A549 (cell line): ENCODE data around the gene SEMA5A. TPM values are rescaled to one million over a fixed set of nuclear protein-coding genes. Genes with fewer than 3 reads are reported as not detected.

Experiments
- ATAC-seq, 2 experiments: fragments of 200-7000 bp in 1 of 2; fragments of >200 bp in 1 of 2; cut with Nextera tagmentation in 1 of 2; cut with Tn5 transposase in 1 of 2; 3 replicates each; pipeline versions ENCODE4 v1.8.0 to v1.9.1; 2018 to 2020; ENCODE audit warnings: mild to moderate bottlenecking in 1 of 2, moderate library complexity in 1 of 2
- CTCF ChIA-PET: fragments of 300-600 bp; sonication (Branson Sonifier 250); formaldehyde crosslinking; extraction: SDS; loops from one replicate; lab custom pipeline; 2021; ENCODE audit warnings: antibody characterized with exemption, inconsistent platforms; lab: Yijun Ruan, JAX
- POLR2A ChIA-PET: fragments of 350-600 bp; formaldehyde crosslinking; extraction: SDS; loops from one replicate; lab custom pipeline; 2021; ENCODE audit warnings: antibody characterized with exemption, inconsistent platforms; lab: Yijun Ruan, JAX
- DNase-seq, 2 experiments: peaks; one replicate each; pipeline versions ENCODE4 v3.0.0 to v3.0.0-alpha.2; 2011 to 2016; ENCODE audit warnings: low read depth in 1 of 2, low spot score in 1 of 2
- FAIRE-seq: peaks from 2 replicates; lab custom pipeline; 2011; peaks lifted over from hg19 to GRCh38; lab: Jason Lieb, UNC
- H3K27ac ChIP-seq, 2 experiments: fragments of >200 bp; sonication (Bioruptor Twin); formaldehyde crosslinking; 3 replicates each; pipeline ENCODE4 v1.5.1; 2016 to 2017
- H3K4me1 ChIP-seq: fragments of >200 bp; sonication (Bioruptor Twin); formaldehyde crosslinking; 3 replicates; pipeline ENCODE4 v1.6.1; 2016
- H3K4me2 ChIP-seq: fragments of >200 bp; sonication (Bioruptor Twin); formaldehyde crosslinking; 3 replicates; pipeline ENCODE4 v1.6.1; 2016
- H3K4me3 ChIP-seq: fragments of >200 bp; sonication (Bioruptor Twin); formaldehyde crosslinking; 3 replicates; pipeline ENCODE4 v1.5.1; 2016
- H3K9me3 ChIP-seq: fragments of >200 bp; sonication (Bioruptor Twin); formaldehyde crosslinking; 3 replicates; pipeline ENCODE4 v1.6.1; 2016
- ATOH8 ChIP-seq: fragments of 250-450 bp; sonication (Bioruptor Pico); IDR thresholded peaks from 2 replicates; pipeline ENCODE4 v1.5.0; 2020; ENCODE audit warnings: low read depth, mild to moderate bottlenecking, moderate library complexity
- CBX2 ChIP-seq: fragments of 200-600 bp; sonication (generic); IDR thresholded peaks from 2 replicates; pipeline ENCODE4 v1.6.1; 2016; ENCODE audit warnings: low read depth, mild to moderate bottlenecking, borderline replicate concordance
- CBX8 ChIP-seq: fragments of 200-600 bp; sonication (generic); IDR thresholded peaks from 2 replicates; pipeline ENCODE4 v1.6.1; 2016
- CTCF ChIP-seq: fragments of >200 bp; sonication (Bioruptor Twin); formaldehyde crosslinking; IDR thresholded peaks from 3 replicates; pipeline ENCODE4 v1.5.1; 2016
- EHMT2 ChIP-seq: fragments of 200-600 bp; sonication (generic); IDR thresholded peaks from 2 replicates; pipeline ENCODE4 v1.6.1; 2016; ENCODE audit warnings: antibody characterized with exemption, low read depth, mild to moderate bottlenecking, moderate library complexity
- ESRRA ChIP-seq: fragments of 150-350 bp; IDR thresholded peaks from 2 replicates; pipeline ENCODE4 v1.6.1; 2014; ENCODE audit warnings: mild to moderate bottlenecking, low read length, borderline replicate concordance
- FOSL2 ChIP-seq, 2 experiments: fragments of 450-650 bp in 1 of 2; fragments of >200 bp in 1 of 2; sonication (Bioruptor Twin) in 1 of 2; formaldehyde crosslinking; IDR thresholded peaks; 2 replicates each; pipeline versions ENCODE4 v1.5.0 to v1.6.1; 2016 to 2020; ENCODE audit warnings: mild to moderate bottlenecking in 1 of 2, moderate library complexity in 1 of 2
- HOXB5 ChIP-seq: fragments of 250-450 bp; sonication (Bioruptor Pico); IDR thresholded peaks from 2 replicates; pipeline ENCODE4 v1.5.0; 2020; ENCODE audit warnings: mild to moderate bottlenecking, moderate library complexity
- JUNB ChIP-seq: fragments of >200 bp; sonication (Bioruptor Twin); formaldehyde crosslinking; IDR thresholded peaks from 2 replicates; pipeline ENCODE4 v1.6.1; 2016
- MAZ ChIP-seq: fragments of 150-350 bp; IDR thresholded peaks from 2 replicates; pipeline ENCODE4 v1.6.1; 2014; ENCODE audit warnings: antibody characterized with exemption, low read depth, low read length, borderline replicate concordance
- MYC ChIP-seq: IDR thresholded peaks from 2 replicates; pipeline ENCODE4 v1.6.1; 2012; ENCODE audit warnings: mild to moderate bottlenecking, inconsistent platforms, low read length, improper control_type of control experiment, borderline replicate concordance
- NPAS2 ChIP-seq: fragments of 250-450 bp; sonication (Bioruptor Pico); IDR thresholded peaks from 2 replicates; pipeline ENCODE4 v1.8.0; 2022; ENCODE audit warnings: mild to moderate bottlenecking, moderate library complexity, borderline replicate concordance
- NR3C1 ChIP-seq: fragments of >200 bp; sonication (Bioruptor Twin); formaldehyde crosslinking; IDR thresholded peaks from 3 replicates; pipeline ENCODE4 v1.6.1; 2017
- POLR2A ChIP-seq: IDR thresholded peaks from 2 replicates; pipeline ENCODE4 v1.6.1; 2012; ENCODE audit warnings: mild to moderate bottlenecking, low read length
- RARB ChIP-seq: fragments of 250-450 bp; sonication (Bioruptor Pico); IDR thresholded peaks from 2 replicates; pipeline ENCODE4 v1.8.0; 2021; ENCODE audit warnings: mild to moderate bottlenecking, moderate library complexity
- RCOR1 ChIP-seq: fragments of 150-350 bp; IDR thresholded peaks from 2 replicates; pipeline ENCODE4 v1.6.1; 2014; ENCODE audit warnings: antibody characterized with exemption, low read length, low read depth
- RFX5 ChIP-seq: fragments of 450-650 bp; IDR thresholded peaks from 2 replicates; pipeline ENCODE4 v1.7.1; 2014; ENCODE audit warnings: antibody characterized with exemption, mild to moderate bottlenecking, moderate library complexity
- RNF2 ChIP-seq: fragments of 200-600 bp; sonication (generic); IDR thresholded peaks from 2 replicates; pipeline ENCODE4 v1.6.1; 2016; ENCODE audit warnings: low read depth, mild to moderate bottlenecking, antibody characterized with exemption, moderate library complexity, borderline replicate concordance
- SREBF2 ChIP-seq: fragments of 450-650 bp; IDR thresholded peaks from 2 replicates; pipeline ENCODE4 v1.6.1; 2014; ENCODE audit warnings: mild to moderate bottlenecking, moderate library complexity
- TFCP2L1 ChIP-seq: fragments of 250-450 bp; sonication (Bioruptor Pico); IDR thresholded peaks from 2 replicates; pipeline ENCODE4 v1.5.0; 2021; ENCODE audit warnings: mild to moderate bottlenecking
- TP53 ChIP-seq: fragments of 250-450 bp; sonication (Bioruptor Pico); IDR thresholded peaks from 2 replicates; pipeline ENCODE4 v1.5.0; 2021; ENCODE audit warnings: mild to moderate bottlenecking, moderate library complexity
- USF2 ChIP-seq: fragments of 450-650 bp; IDR thresholded peaks from 2 replicates; pipeline ENCODE4 v1.6.1; 2014; ENCODE audit warnings: antibody characterized with exemption
- ZNF302 ChIP-seq: fragments of 250-450 bp; sonication (Bioruptor Pico); IDR thresholded peaks from 2 replicates; pipeline ENCODE4 v1.9.0; 2021; ENCODE audit warnings: inconsistent platforms, mild to moderate bottlenecking, moderate library complexity
- WGBS: methylation state at CpG from one replicate; pipeline ENCODE4 v1.1.6; 2017; ENCODE audit errors: missing lambda C conversion rate; 5-methylcytosine and 5-hydroxymethylcytosine counted together
- polyA plus RNA-seq, 4 experiments: library from polyadenylated mRNA; depleted of rRNA in 3 of 4; stranded (reverse); fragments of >200 nt; fragmentation: RNase III in 1 of 4; extraction: RNeasy Plus Mini Kit Qiagen cat#74134 plus additional on column Dnase treatment in 1 of 4; gene quantifications; 2 replicates in 3 of 4; 3 replicates in 1 of 4; pipeline ENCODE4 v1.2.3, GENCODE V29; 2011 to 2017

Gene SEMA5A
- polyA plus RNA-seq, 2 of the 4 experiments (the other 2 are of a cell fraction) = not detected

GRCh38 chr5:9118852-9119251, 427.0 kb downstream of the SEMA5A start:
- POLR2A ChIA-PET = no interaction called here
- WGBS = 37% methylated on average over 22 of the region's 22 CpGs

GRCh38 chr5:9115093-9115492, 430.8 kb downstream of the SEMA5A start:
- CTCF ChIA-PET = no interaction called here

More at GRCh38 chr5:9118852-9119251, 427.0 kb downstream of the SEMA5A start:
- ATAC-seq (no peak), FAIRE-seq (no peak)
- H3K4me1 ChIP-seq = no peaks in the 10 kb centered on the region
- H3K4me2 ChIP-seq = no peak overlapping the region
- no peak for TF ChIP-seq NR3C1
- 0 out of 2 replicates have a peak, but pooled peaks have one; percentile 18 for TF ChIP-seq POLR2A
- no peak for TF ChIP-seq CBX2
- TF ChIP-seq RFX5 = no peak
- TF ChIP-seq, all 56 proteins: peak for 1
- no peaks in the 10 kb centered on the region for H3K9me3 ChIP-seq
- no peak overlapping the region for H3K4me3 ChIP-seq
- DNase-seq = no peak
- H3K27ac ChIP-seq = no peak overlapping the region
- CTCF ChIA-PET = no interaction called here

GRCh38 chr5:9112520-9113291, 433.2 kb downstream of the SEMA5A start:
- FAIRE-seq = no peak

More at GRCh38 chr5:9115093-9115492, 430.8 kb downstream of the SEMA5A start:
- ATAC-seq = no peak
- 0% methylated on average over 1 of the region's 1 CpG for WGBS
- no peaks in the 10 kb centered on the region for H3K9me3 ChIP-seq
- FAIRE-seq = no peak
- POLR2A ChIA-PET = no interaction called here
- no peak overlapping the region for H3K27ac ChIP-seq
- DNase-seq = no peak
- H3K4me3 ChIP-seq = no peak overlapping the region
- no peak overlapping the region for H3K4me2 ChIP-seq
- H3K4me1 ChIP-seq = no peaks in the 10 kb centered on the region
- no peak for TF ChIP-seq NPAS2 (CRISPR knock-in tag)
- TF ChIP-seq TFCP2L1 (CRISPR knock-in tag) = no peak
- no peak for TF ChIP-seq TP53
- no peak for TF ChIP-seq ESRRA

More at GRCh38 chr5:9112520-9113291, 433.2 kb downstream of the SEMA5A start:
- ATAC-seq = no peak
- ChIA-PET CTCF (interaction anchor here (1.0 kb wide), 1 partner anchor 18 kb away, joined by 3 read pairs; no protein-coding TSS in a partner anchor), POLR2A (no interaction called here)
- DNase-seq = no peak
- Histone ChIP-seq H3K4me3 (no peak overlapping the region), H3K4me2 (no peak overlapping the region), H3K9me3 (no peaks in the 10 kb centered on the region), H3K4me1 (no peaks in the 10 kb centered on the region), H3K27ac (no peak overlapping the region)
- 2% methylated on average over 4 of the region's 4 CpGs for WGBS
- no peak for TF ChIP-seq RNF2
- no peak for TF ChIP-seq HOXB5 (CRISPR knock-in tag)
- TF ChIP-seq CTCF = no peak
- TF ChIP-seq RCOR1 = no peak
- TF ChIP-seq ATOH8 (CRISPR knock-in tag) = no peak
- TF ChIP-seq JUNB = no peak
- TF ChIP-seq EHMT2 = no peak
- no peak for TF ChIP-seq MYC
- no peak for TF ChIP-seq MAZ
- TF ChIP-seq RARB (CRISPR knock-in tag) = no peak
- no peak for TF ChIP-seq CBX8
- TF ChIP-seq CBX2 = no peak
- no peak for TF ChIP-seq ZNF302 (CRISPR knock-in tag)
- TF ChIP-seq FOSL2 (IDR thresholded peaks at IDR 0.05) = no peak
- no peak for TF ChIP-seq FOSL2 (CRISPR knock-in tag; IDR thresholded peaks at IDR 0.05)
- no peak for TF ChIP-seq SREBF2
- TF ChIP-seq ESRRA = no peak
- no peak for TF ChIP-seq USF2
- no peak for TF ChIP-seq TP53
